SHP77 treated with DMSO at 0.1 percent for 48 hours (cell line): ENCODE data around the gene FBXO7.

ENCODE experiments used
- DNase-seq: peaks from one replicate; lab custom pipeline; 2025; lab: John Stamatoyannopoulos, UW

FBXO7 gene

DNA sequence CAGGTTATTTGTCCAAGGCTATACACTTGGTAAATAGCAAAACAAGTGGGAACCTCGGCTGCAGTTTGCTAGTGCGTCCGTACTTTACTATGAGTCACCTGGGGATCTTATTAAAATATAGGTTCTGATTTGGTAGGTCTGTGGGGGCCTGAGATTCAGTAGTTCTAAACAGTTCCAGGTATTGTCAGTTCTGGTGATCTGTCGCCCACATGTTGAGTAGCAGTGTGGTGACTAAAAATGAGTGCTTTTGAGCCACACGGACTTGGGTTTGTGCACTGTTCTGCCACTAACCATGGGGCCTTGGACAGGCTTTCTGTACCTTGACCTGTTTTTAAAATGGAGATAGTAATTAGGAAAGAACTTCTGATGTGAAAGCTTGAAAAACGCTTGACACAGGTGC is 15.7 kb downstream of the FBXO7 start:
- no peak for DNase-seq

DNA sequence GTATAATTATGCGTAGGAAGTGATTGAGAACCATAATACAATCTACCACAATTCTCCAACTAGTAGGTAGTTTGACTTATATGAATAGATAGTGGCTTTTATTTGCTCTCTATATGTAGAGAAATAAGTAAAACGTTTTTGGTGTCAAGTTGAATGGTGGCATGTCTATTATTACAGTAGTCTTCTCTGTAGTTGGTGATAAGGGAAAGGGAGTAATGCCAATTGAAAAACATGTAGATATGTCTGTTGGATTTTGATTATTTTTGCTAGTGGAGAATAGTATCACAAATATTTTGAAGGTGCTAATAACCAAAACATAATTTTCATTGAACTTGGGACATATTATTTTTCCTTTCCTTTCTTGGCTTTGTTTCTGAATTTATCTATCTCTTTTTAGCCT is 17.5 kb downstream of the FBXO7 start:
- DNase-seq = no peak

- no peak for DNase-seq
Measured at GRCh38 chr22:32493551-32493950, 18.9 kb downstream of the FBXO7 start.

- no peak for DNase-seq
Measured at GRCh38 chr22:32494971-32495370, 20.4 kb downstream of the FBXO7 start.

GRCh38 chr22:32499666-32500065 is 25.1 kb downstream of the FBXO7 start:
- no peak for DNase-seq

- DNase-seq = no peak
Measured at GRCh38 chr22:32501836-32502752, 27.5 kb downstream of the FBXO7 start.

GRCh38 chr22:32509045-32509444 is 34.4 kb downstream of the FBXO7 start:
- DNase-seq = no peak

GRCh38 chr22:32511274-32511673 is 36.7 kb downstream of the FBXO7 start:
- DNase-seq = no peak

GRCh38 chr22:32511776-32512175 is 37.2 kb downstream of the FBXO7 start:
- no peak for DNase-seq

DNA sequence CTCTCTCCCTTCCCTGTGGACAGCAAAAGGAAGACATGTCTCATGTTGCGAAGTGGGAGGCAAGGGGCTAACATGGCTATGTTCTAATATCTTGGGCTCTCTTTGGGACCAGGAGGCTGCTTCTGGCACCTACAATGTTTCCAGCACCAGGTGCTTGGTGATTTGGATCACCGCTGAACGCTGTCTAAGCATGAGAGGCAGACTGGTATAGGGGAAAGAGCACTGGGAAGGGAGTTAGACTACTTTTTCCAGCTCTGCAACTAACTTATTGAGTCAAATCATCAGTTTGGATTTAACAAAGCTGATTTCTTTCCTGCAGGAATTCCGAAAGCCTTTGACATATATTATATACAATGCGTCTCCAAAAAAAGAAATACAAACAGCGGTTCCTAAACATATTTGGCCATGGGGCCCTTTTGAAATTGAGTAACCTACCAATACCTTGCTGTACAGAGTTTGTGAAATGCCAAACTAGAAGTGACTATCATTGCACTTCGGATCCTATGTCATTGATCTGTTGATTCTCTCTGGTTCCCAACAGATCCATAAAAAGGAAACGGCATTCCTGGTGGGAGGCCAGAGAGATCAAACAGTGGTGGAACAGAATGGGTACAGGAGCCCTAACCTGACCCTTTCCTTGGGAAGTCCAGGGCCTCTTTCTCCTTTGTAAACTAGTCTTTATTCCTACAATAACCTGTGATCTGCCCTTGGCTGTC is 37.8 kb downstream of the FBXO7 start:
- no peak for DNase-seq

DNA sequence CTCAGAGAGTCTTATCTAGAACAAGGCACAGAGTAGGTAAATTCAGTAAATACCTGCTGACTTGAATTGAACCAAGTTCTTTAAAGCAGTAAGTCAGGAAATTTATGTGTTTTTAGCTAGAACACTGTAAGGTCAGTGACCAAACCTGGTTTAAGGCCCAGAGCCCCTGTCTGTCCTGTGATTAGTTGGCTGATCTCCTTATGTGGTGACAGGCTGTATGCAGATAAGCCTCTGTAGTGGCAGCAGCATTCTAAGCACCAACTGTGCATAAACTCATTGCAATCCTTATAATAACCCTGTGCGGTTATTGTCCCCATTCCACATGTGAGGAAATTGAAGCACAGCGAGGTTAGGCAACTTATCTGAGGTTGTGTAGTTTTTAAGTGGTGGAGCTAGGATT is 40.5 kb downstream of the FBXO7 start:
- DNase-seq = no peak

DNA sequence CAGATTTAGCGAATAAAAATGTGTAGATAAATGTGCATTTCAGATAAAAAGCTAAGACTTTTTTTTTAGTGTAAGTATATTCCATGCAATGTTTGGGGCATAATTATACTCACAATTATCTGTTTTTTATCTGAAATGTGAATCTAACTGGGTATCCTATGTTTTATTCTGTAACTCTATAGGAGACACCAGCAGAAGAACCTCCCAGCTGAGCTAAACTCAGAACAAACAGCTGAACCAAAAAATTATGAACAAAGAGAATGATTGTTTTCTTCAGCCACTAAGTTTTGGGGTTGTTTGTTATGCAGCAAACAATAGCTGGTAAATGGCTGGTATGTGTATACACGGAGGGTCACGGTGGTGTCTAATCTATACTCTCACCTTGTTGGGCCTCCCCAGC is 42.9 kb downstream of the FBXO7 start:
- DNase-seq = no peak

DNA sequence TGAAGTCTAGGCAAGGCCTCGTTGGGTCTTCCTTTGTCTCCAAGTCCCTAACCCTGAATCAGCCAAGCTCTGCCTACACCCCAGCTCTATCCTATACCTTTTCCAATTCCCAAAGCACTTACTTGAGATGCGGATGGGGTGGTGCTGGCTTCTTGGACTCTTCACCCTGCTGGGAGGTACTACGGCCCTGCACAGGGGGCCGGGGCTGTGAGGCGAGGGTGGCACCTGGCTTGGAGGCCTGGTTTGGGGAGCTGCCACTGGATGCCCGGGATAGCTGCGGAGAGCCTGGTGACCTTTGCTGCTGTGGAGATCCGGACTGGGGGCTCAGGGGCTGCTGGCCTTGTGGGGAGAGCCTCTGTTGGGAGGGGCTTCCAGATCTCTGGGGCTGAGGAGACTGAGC is 43.3 kb downstream of the FBXO7 start:
- DNase-seq = no peak

- DNase-seq = no peak
Measured at GRCh38 chr22:32518381-32518780, 43.8 kb downstream of the FBXO7 start.

DNA sequence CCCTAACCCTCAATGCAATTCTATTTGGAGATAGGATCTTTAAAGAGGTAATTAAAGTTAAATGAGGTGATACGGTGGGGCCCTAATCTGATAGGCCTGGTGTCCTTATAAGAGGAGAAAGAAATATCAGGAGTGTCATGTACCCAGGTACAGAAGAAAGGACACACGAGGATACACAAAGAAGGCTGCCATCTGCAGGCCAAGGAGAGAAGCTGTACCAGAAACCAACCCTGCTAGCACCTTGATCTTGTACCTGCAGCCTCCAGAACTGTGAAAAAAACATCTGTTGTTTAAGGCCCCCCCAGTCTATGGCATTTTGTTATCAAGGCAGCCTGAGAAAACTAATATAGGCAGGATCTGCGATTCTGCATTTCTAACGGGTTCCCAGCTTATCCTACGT is 44.2 kb downstream of the FBXO7 start:
- no peak for DNase-seq

GRCh38 chr22:32520612-32521011 is 46.0 kb downstream of the FBXO7 start:
- DNase-seq = no peak

DNA sequence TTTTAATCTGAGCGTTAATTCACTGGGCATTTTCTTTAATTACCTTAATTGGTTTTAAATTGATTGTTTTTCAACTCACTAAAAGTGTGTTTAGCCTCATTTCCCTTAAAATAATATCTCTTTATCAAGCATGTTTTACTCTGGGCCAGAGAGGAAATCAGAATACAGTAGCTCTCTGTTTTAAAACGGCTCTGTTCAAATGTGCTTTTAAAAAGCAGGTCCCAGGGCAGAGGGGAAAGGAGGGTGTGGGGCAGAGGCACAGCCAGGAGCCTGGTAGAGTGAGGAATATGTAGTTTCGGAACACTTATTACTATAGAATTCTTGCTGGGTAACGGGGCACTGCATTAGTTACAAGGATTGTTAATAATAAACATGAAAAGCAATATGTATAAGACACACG is 47.6 kb downstream of the FBXO7 start:
- DNase-seq = no peak

GRCh38 chr22:32527756-32528155 is 53.1 kb downstream of the FBXO7 start:
- no peak for DNase-seq

DNA sequence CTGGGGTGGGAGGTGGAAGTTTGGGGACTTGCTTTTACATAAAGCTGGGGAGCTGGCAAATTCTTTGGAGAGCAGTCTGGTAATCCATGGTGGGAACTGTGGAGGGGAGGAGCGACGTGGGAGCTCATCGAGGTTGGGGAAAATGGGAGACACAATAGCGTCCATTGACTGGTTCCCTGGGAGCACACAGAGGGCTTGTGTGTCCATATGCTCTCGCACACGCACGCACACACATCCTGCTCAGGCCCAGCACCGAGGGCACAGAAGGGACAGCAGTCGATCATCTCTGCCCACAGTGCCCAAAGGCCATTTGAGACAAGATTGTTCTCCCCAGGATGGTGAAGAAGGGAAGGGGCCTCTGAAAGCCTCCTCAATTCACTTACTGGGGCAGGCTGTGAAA is 53.7 kb downstream of the FBXO7 start:
- no peak for DNase-seq

- DNase-seq = no peak
Measured at GRCh38 chr22:32528984-32529982, 54.7 kb downstream of the FBXO7 start.

GRCh38 chr22:32531228-32531627 is 56.6 kb downstream of the FBXO7 start:
- DNase-seq = no peak
